Medulla oblongata (tissue), 1 donor: ENCODE results near the gene EID2B.
A peak's percentile ranks its signal among the peaks of the same experiment; 100 is the strongest.

Experiments
- DNase-seq: peaks from one replicate; pipeline ENCODE4 v3.0.0-alpha.2; 2015; ENCODE audit errors: extremely low spot score

The EID2B gene

GRCh38 chr19:39499932-39500331 is 32.7 kb downstream of the EID2B start:
- DNase-seq = no peak

- no peak for DNase-seq
Observed at GRCh38 chr19:39498798-39499642, 33.6 kb downstream of the EID2B start, which contains the start of gene DLL3. Gene DLL3, plus strand, starts transcription at chr19:39498947. Its CDS starts 28 bp downstream, at chr19:39498975.

- DNase-seq = peak; percentile 34
Observed at GRCh38 chr19:39497996-39498797, 34.5 kb downstream of the EID2B start.

- no peak for DNase-seq
Observed at GRCh38 chr19:39497701-39497995, 35.0 kb downstream of the EID2B start.

GRCh38 chr19:39496063-39496462 is 36.6 kb downstream of the EID2B start:
- DNase-seq = no peak

GRCh38 chr19:39494661-39495060 is 38.0 kb downstream of the EID2B start:
- DNase-seq = no peak

- no peak for DNase-seq
Observed at GRCh38 chr19:39492788-39493187, 39.9 kb downstream of the EID2B start.

- DNase-seq = no peak
Observed at GRCh38 chr19:39492225-39492624, 40.4 kb downstream of the EID2B start.

GRCh38 chr19:39489756-39490155 is 42.9 kb downstream of the EID2B start:
- DNase-seq = no peak

- no peak for DNase-seq
Observed at GRCh38 chr19:39483141-39483540, 49.5 kb downstream of the EID2B start.

GRCh38 chr19:39481676-39482075 is 51.0 kb downstream of the EID2B start:
- no peak for DNase-seq

- no peak for DNase-seq
Observed at GRCh38 chr19:39481229-39481545, 51.5 kb downstream of the EID2B start.
